Measurements from ENCODE around the gene TRIP4. TPM values are rescaled to one million over a fixed set of nuclear protein-coding genes. Genes with fewer than 3 reads are reported as not detected.
"Not testable (repeated sequence)": the region's sequence is repeated elsewhere in the genome, so short reads cannot be mapped to it uniquely, and the experiment has no call there.

The TRIP4 gene
- total and polyA plus RNA-seq, 5 donors from 2014 or later, result 26.3 to 47.3 (median 38.2) TPM

GRCh38 chr15:64361259-64361658 is 26.4 kb upstream of the TRIP4 start:
- no peak for DNase-seq
- peaks cover 3% of the 10 kb centered on the region for H3K4me1 ChIP-seq (ENCODE audit: control insufficient read depth, insufficient read depth, low read length, poor library complexity, severe bottlenecking)
- H3K4me3 ChIP-seq (ENCODE audit: low read depth, low read length), result no peak overlapping the region
- Mint-ChIP-seq H3K36me3 (no peaks in the 10 kb centered on the region), H3K9me3 (peaks cover 0 to under 1% (median 0%) of the 10 kb centered on the region in 7 donors), H3K27ac (no peak overlapping the region), H3K27me3 (no peaks in the 10 kb centered on the region), H3K4me3 (no peak overlapping the region), H3K4me1 (peaks cover 0 to 11% (median 4%) of the 10 kb centered on the region in 4 donors)
- H3K27ac ChIP-seq (ENCODE audit: insufficient read depth, low read length, poor library complexity, severe bottlenecking), result no peak overlapping the region
- no peaks in the 10 kb centered on the region for H3K27me3 ChIP-seq (ENCODE audit: control insufficient read depth, insufficient read depth, low read length)
- no peak for ATAC-seq (ENCODE audit: low read depth in 2 of 2)
- no peaks in the 10 kb centered on the region for H3K36me3 ChIP-seq (ENCODE audit: control insufficient read depth, insufficient read depth, low read length)
- no peaks in the 10 kb centered on the region for H3K9me3 ChIP-seq (ENCODE audit: control insufficient read depth in 2 of 2, low read length in 2 of 2)

- Mint-ChIP-seq H3K9me3 (no peaks in the 10 kb centered on the region), H3K27me3 (no peaks in the 10 kb centered on the region), H3K4me3 (no peak overlapping the region), H3K36me3 (no peaks in the 10 kb centered on the region), H3K27ac (no peak overlapping the region), H3K4me1 (peaks cover 0 to 11% (median 2%) of the 10 kb centered on the region in 4 donors)
- Histone ChIP-seq H3K9me3 (ENCODE audit: control insufficient read depth in 2 of 2, low read length in 2 of 2) (no peaks in the 10 kb centered on the region), H3K4me3 (ENCODE audit: low read depth, low read length) (no peak overlapping the region), H3K36me3 (ENCODE audit: control insufficient read depth, insufficient read depth, low read length) (no peaks in the 10 kb centered on the region), H3K4me1 (ENCODE audit: control insufficient read depth, insufficient read depth, low read length, poor library complexity, severe bottlenecking) (no peaks in the 10 kb centered on the region), H3K27ac (ENCODE audit: insufficient read depth, low read length, poor library complexity, severe bottlenecking) (no peak overlapping the region), H3K27me3 (ENCODE audit: control insufficient read depth, insufficient read depth, low read length) (no peaks in the 10 kb centered on the region)
- ATAC-seq (ENCODE audit: low read depth in 2 of 2) (no peak), DNase-seq (no peak)
Measured at GRCh38 chr15:64369078-64369607, 18.5 kb upstream of the TRIP4 start.

DNA sequence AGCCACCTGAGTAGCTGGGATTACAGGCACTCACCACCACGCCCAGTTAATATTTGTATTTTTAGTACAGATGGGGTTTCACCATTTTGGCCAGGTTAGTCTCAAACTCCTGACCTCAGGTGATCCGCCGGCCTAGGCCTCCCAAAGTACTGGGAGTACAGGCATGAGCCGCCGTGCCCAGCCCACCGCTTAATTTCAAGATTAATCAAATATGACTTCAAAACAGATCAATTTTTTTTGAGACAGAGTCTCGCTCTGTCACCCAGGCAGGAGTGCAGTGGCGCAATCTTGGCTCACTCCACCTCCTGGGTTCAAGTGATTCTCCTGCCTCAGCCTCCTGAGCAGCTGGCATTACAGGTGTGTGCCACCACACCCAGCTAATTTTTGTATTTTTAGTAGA is 16.3 kb upstream of the TRIP4 start:
- not testable (repeated sequence) for H3K27me3 ChIP-seq (ENCODE audit: control insufficient read depth, insufficient read depth, low read length); H3K4me3 Mint-ChIP-seq; H3K9me3 ChIP-seq (ENCODE audit: control insufficient read depth in 2 of 2, low read length in 2 of 2); H3K36me3 ChIP-seq (ENCODE audit: control insufficient read depth, insufficient read depth, low read length); H3K27ac Mint-ChIP-seq; DNase-seq; H3K27me3 Mint-ChIP-seq; H3K9me3 Mint-ChIP-seq; ATAC-seq (ENCODE audit: low read depth in 2 of 2); H3K36me3 Mint-ChIP-seq; H3K4me3 ChIP-seq (ENCODE audit: low read depth, low read length); H3K27ac ChIP-seq (ENCODE audit: insufficient read depth, low read length, poor library complexity, severe bottlenecking); H3K4me1 ChIP-seq (ENCODE audit: control insufficient read depth, insufficient read depth, low read length, poor library complexity, severe bottlenecking)
- H3K4me1 Mint-ChIP-seq, result peaks cover 0 to 11% (median 2%) of the 10 kb centered on the region in 4 donors

DNA sequence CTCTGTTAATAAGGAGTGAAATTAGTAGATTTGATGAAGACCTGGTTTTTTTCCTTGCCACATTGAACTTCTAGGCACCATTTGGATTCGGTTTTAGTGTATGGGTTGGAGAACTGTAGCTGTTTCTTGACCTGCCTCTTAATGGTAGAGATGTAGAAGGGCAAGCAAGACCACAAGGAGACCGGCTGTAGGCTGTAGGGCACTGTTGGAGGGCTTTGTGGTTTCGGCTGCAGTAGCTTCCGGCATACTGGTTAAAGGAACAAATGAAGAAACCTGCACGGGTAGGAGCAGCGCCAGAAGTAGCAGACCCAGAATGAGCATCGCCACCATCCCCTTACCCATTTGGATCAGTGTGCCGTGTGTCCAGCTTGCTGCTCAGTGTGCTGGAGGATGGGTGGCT is 14.3 kb upstream of the TRIP4 start:
- no peak for ATAC-seq (ENCODE audit: low read depth in 2 of 2)
- H3K27me3 ChIP-seq (ENCODE audit: control insufficient read depth, insufficient read depth, low read length), result no peaks in the 10 kb centered on the region
- peak overlapping the region in 2 of 3 donors; percentile 10 to 30 for H3K27ac Mint-ChIP-seq

DNA sequence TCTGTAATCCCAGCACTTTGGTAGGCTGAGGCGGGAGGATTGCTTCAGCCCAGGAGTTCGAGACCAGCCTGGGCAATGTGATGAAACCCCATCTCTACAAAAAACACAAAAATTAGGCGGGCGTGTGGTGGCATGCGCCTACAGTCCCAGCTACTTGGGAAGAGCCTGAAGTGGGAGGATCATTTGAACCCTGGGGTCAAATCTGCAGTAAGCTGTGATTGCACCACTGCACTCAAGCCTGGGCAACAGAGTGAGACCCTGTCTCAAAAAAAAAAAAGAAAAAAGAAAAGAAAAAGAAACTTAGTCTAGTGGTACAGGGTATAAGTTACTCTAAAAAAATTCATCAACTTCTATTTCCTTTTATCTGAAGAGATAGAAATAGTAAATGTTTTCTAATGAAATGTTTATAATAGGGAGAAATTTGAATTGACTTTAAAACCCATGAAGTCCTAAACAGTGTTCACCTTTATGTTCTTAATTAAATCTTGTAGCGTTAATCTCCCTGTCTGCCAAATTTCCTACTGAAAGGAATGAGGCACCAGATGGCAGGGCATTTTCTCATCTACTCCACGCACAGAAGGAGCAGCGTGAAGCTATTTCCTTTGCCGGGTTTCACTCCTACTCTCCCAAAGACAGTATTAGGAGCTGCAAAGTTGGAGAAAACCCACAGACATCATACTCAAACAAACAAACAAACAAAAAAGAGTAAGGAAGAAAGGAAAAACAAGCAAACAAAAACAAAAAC is 8.2 kb upstream of the TRIP4 start:
- Histone ChIP-seq H3K4me3 (ENCODE audit: low read depth, low read length) (no peak overlapping the region), H3K27ac (ENCODE audit: insufficient read depth, low read length, poor library complexity, severe bottlenecking) (no peak overlapping the region), H3K9me3 (ENCODE audit: control insufficient read depth in 2 of 2, low read length in 2 of 2) (no peaks in the 10 kb centered on the region), H3K36me3 (ENCODE audit: control insufficient read depth, insufficient read depth, low read length) (no peaks in the 10 kb centered on the region), H3K4me1 (ENCODE audit: control insufficient read depth, insufficient read depth, low read length, poor library complexity, severe bottlenecking) (peaks cover 20% of the 10 kb centered on the region), H3K27me3 (ENCODE audit: control insufficient read depth, insufficient read depth, low read length) (no peaks in the 10 kb centered on the region)
- Mint-ChIP-seq H3K9me3 (no peaks in the 10 kb centered on the region), H3K27ac (peak overlapping the region in 1 of 3 donors; percentile 52), H3K4me1 (peaks cover 11 to 24% (median 17%) of the 10 kb centered on the region in 4 donors), H3K4me3 (peak overlapping the region; percentile 91 to 97 (median 94)), H3K27me3 (no peaks in the 10 kb centered on the region), H3K36me3 (no peaks in the 10 kb centered on the region)
- DNase-seq, result no peak
- ATAC-seq (ENCODE audit: low read depth in 2 of 2), result no peak

More for the DNA sequence above, 14.3 kb upstream of the TRIP4 start:
- peaks cover 0 to 11% (median 2%) of the 10 kb centered on the region in 4 donors for H3K4me1 Mint-ChIP-seq
- Histone ChIP-seq H3K9me3 (ENCODE audit: control insufficient read depth in 2 of 2, low read length in 2 of 2) (no peaks in the 10 kb centered on the region), H3K36me3 (ENCODE audit: control insufficient read depth, insufficient read depth, low read length) (no peaks in the 10 kb centered on the region), H3K4me1 (ENCODE audit: control insufficient read depth, insufficient read depth, low read length, poor library complexity, severe bottlenecking) (no peaks in the 10 kb centered on the region), H3K4me3 (ENCODE audit: low read depth, low read length) (peak overlapping the region; percentile 23), H3K27ac (ENCODE audit: insufficient read depth, low read length, poor library complexity, severe bottlenecking) (no peak overlapping the region)
- H3K36me3 Mint-ChIP-seq, result no peaks in the 10 kb centered on the region
- peak in 1 of 3 donors; percentile 14 for DNase-seq
- no peaks in the 10 kb centered on the region for H3K9me3 Mint-ChIP-seq
- peak overlapping the region in 2 of 4 donors; percentile 35 to 69 for H3K4me3 Mint-ChIP-seq
- H3K27me3 Mint-ChIP-seq, result no peaks in the 10 kb centered on the region

DNA sequence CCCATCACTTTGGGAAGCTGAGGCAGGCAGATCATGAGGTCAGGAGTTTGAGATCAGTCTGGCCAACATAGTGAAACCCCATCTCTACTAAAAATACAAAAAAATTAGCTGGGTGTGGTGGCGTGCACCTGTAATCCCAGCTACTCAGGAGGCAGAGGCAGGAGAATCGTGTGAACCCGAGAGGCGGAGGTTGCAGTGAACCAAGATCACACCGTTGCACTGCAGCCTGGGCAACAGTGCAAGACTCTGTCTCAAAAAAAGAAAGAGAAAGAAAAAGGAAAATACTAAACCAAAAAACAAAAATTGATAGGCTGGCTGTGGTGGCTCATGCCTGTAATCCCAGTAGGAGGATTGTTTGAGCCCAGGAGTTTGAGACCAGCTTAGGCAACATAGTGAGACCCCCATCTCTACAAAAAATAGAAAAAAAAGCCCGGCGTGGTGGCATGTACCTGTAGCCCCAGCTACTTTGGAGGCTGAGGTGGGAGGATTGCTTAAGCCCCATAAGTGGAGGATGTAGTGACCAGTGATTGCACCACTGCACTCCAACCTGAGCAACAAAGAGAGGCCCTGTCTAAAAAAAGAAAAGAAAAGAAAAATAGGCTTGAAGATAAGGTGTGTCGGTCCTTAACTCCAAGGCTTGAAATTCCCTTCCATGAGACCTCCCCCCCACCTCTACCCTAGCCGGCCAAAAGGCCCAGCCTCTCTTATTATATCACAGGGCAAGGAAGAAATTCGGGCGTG is 7.3 kb upstream of the TRIP4 start:
- H3K9me3 Mint-ChIP-seq, DNase-seq: not testable (repeated sequence)
- peak overlapping the region; percentile 42 to 79 (median 56) for H3K27ac Mint-ChIP-seq

GRCh38 chr15:64381000-64381751 is 6.5 kb upstream of the TRIP4 start, which contains the start of gene PCLAF:
Gene PCLAF (minus strand): TSS chr15:64381441. CDS start chr15:64381371, 70 bp downstream.
- H3K4me1 Mint-ChIP-seq, result peaks cover 11 to 24% (median 17%) of the 10 kb centered on the region in 4 donors
- peak; percentile 89 to 97 (median 90) for DNase-seq
- ATAC-seq (ENCODE audit: low read depth in 2 of 2), result peak; percentile 100
- H3K9me3 Mint-ChIP-seq, result no peaks in the 10 kb centered on the region
- Histone ChIP-seq H3K9me3 (ENCODE audit: control insufficient read depth in 2 of 2, low read length in 2 of 2) (no peaks in the 10 kb centered on the region), H3K4me1 (ENCODE audit: control insufficient read depth, insufficient read depth, low read length, poor library complexity, severe bottlenecking) (peaks cover 20% of the 10 kb centered on the region), H3K4me3 (ENCODE audit: low read depth, low read length) (peak within 1 kb of the TSS; percentile 95), H3K27me3 (ENCODE audit: control insufficient read depth, insufficient read depth, low read length) (no peaks in the 10 kb centered on the region), H3K27ac (ENCODE audit: insufficient read depth, low read length, poor library complexity, severe bottlenecking) (peak within 1 kb of the TSS; percentile 60), H3K36me3 (ENCODE audit: control insufficient read depth, insufficient read depth, low read length) (no peaks in the 10 kb centered on the region)
- peak within 1 kb of the TSS; percentile 56 to 86 (median 79) for H3K27ac Mint-ChIP-seq
- no peaks in the 10 kb centered on the region for H3K36me3 Mint-ChIP-seq
- H3K27me3 Mint-ChIP-seq, result no peaks in the 10 kb centered on the region
- peak within 1 kb of the TSS; percentile 91 to 97 (median 94) for H3K4me3 Mint-ChIP-seq

More for the DNA sequence above, 7.3 kb upstream of the TRIP4 start:
- not testable (repeated sequence) for H3K27me3 Mint-ChIP-seq; ATAC-seq (ENCODE audit: low read depth in 2 of 2); H3K27me3 ChIP-seq (ENCODE audit: control insufficient read depth, insufficient read depth, low read length); H3K36me3 ChIP-seq (ENCODE audit: control insufficient read depth, insufficient read depth, low read length); H3K9me3 ChIP-seq (ENCODE audit: control insufficient read depth in 2 of 2, low read length in 2 of 2); H3K36me3 Mint-ChIP-seq
- Mint-ChIP-seq H3K4me3 (peak overlapping the region; percentile 91 to 97 (median 94)), H3K4me1 (peaks cover 11 to 24% (median 17%) of the 10 kb centered on the region in 4 donors)
- Histone ChIP-seq H3K27ac (ENCODE audit: insufficient read depth, low read length, poor library complexity, severe bottlenecking) (peak overlapping the region; percentile 3), H3K4me3 (ENCODE audit: low read depth, low read length) (peak overlapping the region; percentile 95), H3K4me1 (ENCODE audit: control insufficient read depth, insufficient read depth, low read length, poor library complexity, severe bottlenecking) (peaks cover 20% of the 10 kb centered on the region)
